Aorta (tissue), 5 donors: Measurements from ENCODE around the gene MT1M. TPM values are rescaled to one million over a fixed set of nuclear protein-coding genes. Genes with fewer than 3 reads are reported as not detected.
"Not testable (repeated sequence)": the region's sequence is repeated elsewhere in the genome, so short reads cannot be mapped to it uniquely, and the experiment has no call there.

ENCODE experiments used
- ATAC-seq: fragments of 200-7000 bp; cut with Tn5 transposase; one replicate; pipeline ENCODE4 v1.9.1; 2022; ENCODE audit warnings: moderate library complexity; ENCODE audit not compliant: low FRiP score
- DNase-seq, 2 donors: peaks; one replicate each; pipeline ENCODE4 v3.0.0-alpha.2; 2020
- H3K27ac ChIP-seq, 2 donors: one replicate each; pipeline ENCODE4 v1.5.1; 2013; ENCODE audit warnings: low read length in 2 of 2, mild to moderate bottlenecking in 2 of 2, moderate library complexity in 2 of 2, control low read depth in 1 of 2, inconsistent platforms in 1 of 2, low read depth in 1 of 2
- H3K27me3 ChIP-seq, 2 donors: one replicate each; pipeline ENCODE4 v1.6.1; 2013; ENCODE audit warnings: control low read depth in 1 of 2, low read length in 1 of 2, mild to moderate bottlenecking in 1 of 2, moderate library complexity in 1 of 2; ENCODE audit not compliant: insufficient read depth in 2 of 2, control insufficient read depth in 1 of 2
- H3K36me3 ChIP-seq, 2 donors: one replicate each; pipeline ENCODE4 v1.6.1; 2013; ENCODE audit warnings: control low read depth in 1 of 2, low read length in 1 of 2, mild to moderate bottlenecking in 1 of 2; ENCODE audit not compliant: insufficient read depth in 2 of 2, control insufficient read depth in 1 of 2
- H3K4me1 ChIP-seq, 2 donors: one replicate each; pipeline ENCODE4 v1.6.1; 2013; ENCODE audit warnings: low read length in 2 of 2, control low read depth in 1 of 2, mild to moderate bottlenecking in 1 of 2, moderate library complexity in 1 of 2; ENCODE audit not compliant: insufficient read depth in 2 of 2, control insufficient read depth in 1 of 2
- H3K4me3 ChIP-seq, 2 donors: one replicate each; pipeline ENCODE4 v1.5.1; 2013; ENCODE audit warnings: low read length in 2 of 2, control low read depth in 1 of 2, mild to moderate bottlenecking in 1 of 2
- H3K9me3 ChIP-seq: one replicate; pipeline ENCODE4 v1.6.1; 2013; ENCODE audit warnings: mild to moderate bottlenecking, low read length; ENCODE audit not compliant: control insufficient read depth
- WGBS, 2 donors: extraction: QIAGEN DNeasy Blood & Tissue Kit; methylation state at CpG; one replicate each; pipeline ENCODE4 v1.1.7; 2013; 5-methylcytosine and 5-hydroxymethylcytosine counted together
- intact Hi-C, 2 donors: fragments of 100-400 bp; cut with DNase I; formaldehyde crosslinking; loops; one replicate each; pipeline versions ENCODE4 v1.14.2 to v1.15.0; 2022
- polyA plus RNA-seq, 2 donors: library from polyadenylated mRNA; stranded (reverse); fragments of 200-250 nt; gene quantifications; one replicate each; pipeline ENCODE4 v1.2.3, GENCODE V29; 2013
- total RNA-seq, 2 donors: library from RNA; stranded (reverse); fragmentation: NEBNext Ultra II Directional; extraction: Animal tissue kit (Norgen Biotek cat#: 25700); gene quantifications; one replicate each; pipeline ENCODE4 v1.2.1, GENCODE V29; 2021
- donor health status: healthy with polysubstance abuse.
- donor health status: Bipolar disorder and iron deficiency.
- donor health status: DM: no; HTN: no; CAD: no.
- donor health status: DM: no; HTN: no; CAD: no.
- donor health status: DM: yes; HTN: yes; CAD: no.

MT1M gene
- total and polyA plus RNA-seq, 4 donors = 11.8 to 129 (median 56.1) TPM

GRCh38 chr16:56620339-56620897, 12.0 kb upstream of the MT1M start:
- intact Hi-C loops = no loop called here

GRCh38 chr16:56621665-56622445, 10.6 kb upstream of the MT1M start:
- WGBS, 2 donors = 67 to 81% methylated on average over 4 of the region's 4 CpGs
- H3K27ac ChIP-seq, intact Hi-C loops: not testable (repeated sequence)

More at GRCh38 chr16:56620339-56620897, 12.0 kb upstream of the MT1M start:
- H3K9me3 ChIP-seq = no peaks in the 10 kb centered on the region
- no peak overlapping the region for H3K27ac ChIP-seq
- H3K36me3 ChIP-seq = no peaks in the 10 kb centered on the region
- H3K4me1 ChIP-seq = no peaks in the 10 kb centered on the region
- WGBS, 2 donors = 83 to 85% methylated on average over 8 of the region's 8 CpGs
- no peaks in the 10 kb centered on the region for H3K27me3 ChIP-seq
- H3K4me3 ChIP-seq = no peak overlapping the region
- no peak for ATAC-seq
- no peak for DNase-seq

GRCh38 chr16:56623184-56623583, 9.3 kb upstream of the MT1M start:
- ATAC-seq = not testable (repeated sequence)

More at GRCh38 chr16:56621665-56622445, 10.6 kb upstream of the MT1M start:
- not testable (repeated sequence) for H3K4me3 ChIP-seq, H3K36me3 ChIP-seq, H3K9me3 ChIP-seq, DNase-seq, H3K4me1 ChIP-seq, H3K27me3 ChIP-seq, ATAC-seq

GRCh38 chr16:56623637-56624036, 8.8 kb upstream of the MT1M start:
- intact Hi-C loops = no loop called here
- no peaks in the 10 kb centered on the region for H3K27me3 ChIP-seq
- DNase-seq (no peak), ATAC-seq (no peak)
- no peaks in the 10 kb centered on the region for H3K36me3 ChIP-seq
- H3K4me1 ChIP-seq = no peaks in the 10 kb centered on the region
- H3K27ac ChIP-seq = no peak overlapping the region
- H3K9me3 ChIP-seq = no peaks in the 10 kb centered on the region
- H3K4me3 ChIP-seq = no peak overlapping the region
- 94 to 95% methylated on average over 2 of the region's 2 CpGs for WGBS, 2 donors

More at GRCh38 chr16:56623184-56623583, 9.3 kb upstream of the MT1M start:
- H3K27ac ChIP-seq, DNase-seq, intact Hi-C loops, H3K4me3 ChIP-seq, H3K9me3 ChIP-seq, H3K27me3 ChIP-seq, H3K4me1 ChIP-seq, H3K36me3 ChIP-seq: not testable (repeated sequence)
- WGBS, 2 donors = 96% methylated on average over 5 of the region's 5 CpGs

GRCh38 chr16:56625140-56625942, 7.1 kb upstream of the MT1M start, which contains the start of gene MT1E:
Gene MT1E, plus strand, starts transcription at chr16:56625781. Its CDS starts 71 bp downstream, at chr16:56625852.
- Histone ChIP-seq H3K4me3 (peak within 1 kb of the TSS; percentile 56 to 71), H3K36me3 (no peaks in the 10 kb centered on the region), H3K4me1 (no peaks in the 10 kb centered on the region), H3K27me3 (no peaks in the 10 kb centered on the region), H3K27ac (peak within 1 kb of the TSS; percentile 83 to 95), H3K9me3 (no peaks in the 10 kb centered on the region)
- intact Hi-C loops = no loop called here
- ATAC-seq = peak; percentile 94
- WGBS, 2 donors = 0 to 1% methylated on average over 57 to 62 of the region's 62 CpGs
- peak; percentile 84 to 93 for DNase-seq

- Histone ChIP-seq H3K4me3 (peak overlapping the region; percentile 38 to 71), H3K36me3 (no peaks in the 10 kb centered on the region), H3K9me3 (no peaks in the 10 kb centered on the region), H3K27me3 (no peaks in the 10 kb centered on the region), H3K4me1 (no peaks in the 10 kb centered on the region), H3K27ac (peak overlapping the region; percentile 43 to 95)
- ATAC-seq (peak; percentile 89), DNase-seq (peak; percentile 82 to 92)
- intact Hi-C loops = loop anchor here in 1 of 2 donors (1.0 kb wide), 1 partner anchor 17 kb away; no protein-coding TSS in a partner anchor
- 3 to 5% methylated on average over 16 of the region's 16 CpGs for WGBS, 2 donors
Measured at GRCh38 chr16:56625943-56626654, 6.4 kb upstream of the MT1M start.

GRCh38 chr16:56626685-56627084, 5.8 kb upstream of the MT1M start:
- 1 to 6% methylated on average over 7 of the region's 7 CpGs for WGBS, 2 donors
- peak overlapping the region; percentile 43 to 95 for H3K27ac ChIP-seq
- no peak for ATAC-seq
- H3K4me3 ChIP-seq = peak overlapping the region; percentile 56 to 71
- no peaks in the 10 kb centered on the region for H3K9me3 ChIP-seq
- H3K36me3 ChIP-seq = no peaks in the 10 kb centered on the region
- intact Hi-C loops = loop anchor here in 1 of 2 donors (1.0 kb wide), 1 partner anchor 17 kb away; no protein-coding TSS in a partner anchor
- no peaks in the 10 kb centered on the region for H3K27me3 ChIP-seq
- DNase-seq = no peak
- no peaks in the 10 kb centered on the region for H3K4me1 ChIP-seq
